Type B pancreatic cell (in vitro differentiated cells): Measurements from ENCODE around the gene TENM3. TPM values are rescaled to one million over a fixed set of nuclear protein-coding genes. Genes with fewer than 3 reads are reported as not detected.

Source experiments
- DNase-seq: peaks from one replicate; pipeline ENCODE4 v3.0.0; 2021; ENCODE audit warnings: mixed read lengths; ENCODE audit not compliant: unreplicated experiment; ENCODE audit errors: extremely low spot score
- H3K27ac Mint-ChIP-seq: 2 replicates; pipeline ENCODE4 v1.8.0; 2021; ENCODE audit warnings: mild to moderate bottlenecking, mixed read lengths
- H3K27me3 Mint-ChIP-seq: 2 replicates; pipeline ENCODE4 v1.8.0; 2021; ENCODE audit warnings: mixed read lengths
- H3K36me3 Mint-ChIP-seq: 2 replicates; pipeline ENCODE4 v1.8.0; 2021; ENCODE audit warnings: mixed read lengths
- H3K4me1 Mint-ChIP-seq: one replicate; pipeline ENCODE4 v1.8.0; 2021; ENCODE audit warnings: mixed read lengths; ENCODE audit not compliant: unreplicated experiment
- H3K4me3 Mint-ChIP-seq: 2 replicates; pipeline ENCODE4 v1.8.0; 2021; ENCODE audit warnings: mild to moderate bottlenecking, mixed read lengths
- H3K9me3 Mint-ChIP-seq: 2 replicates; pipeline ENCODE4 v1.8.0; 2021; ENCODE audit warnings: mixed read lengths
- total RNA-seq: library from RNA; stranded (reverse); gene quantifications from 2 replicates; pipeline ENCODE4 v1.2.1, GENCODE V29; 2021; ENCODE audit warnings: low replicate concordance
- TF ChIP-seq, protein P1 (sequence below): fragments of 200-600 bp; sonication (generic); conservative IDR thresholded peaks from 2 replicates; pipeline ENCODE4 v1.5.0; 2021; ENCODE audit warnings: antibody characterized with exemption, mild to moderate bottlenecking

Gene TENM3
- total RNA-seq, 1 donor from 2014 or later: 73.5 TPM

DNA sequence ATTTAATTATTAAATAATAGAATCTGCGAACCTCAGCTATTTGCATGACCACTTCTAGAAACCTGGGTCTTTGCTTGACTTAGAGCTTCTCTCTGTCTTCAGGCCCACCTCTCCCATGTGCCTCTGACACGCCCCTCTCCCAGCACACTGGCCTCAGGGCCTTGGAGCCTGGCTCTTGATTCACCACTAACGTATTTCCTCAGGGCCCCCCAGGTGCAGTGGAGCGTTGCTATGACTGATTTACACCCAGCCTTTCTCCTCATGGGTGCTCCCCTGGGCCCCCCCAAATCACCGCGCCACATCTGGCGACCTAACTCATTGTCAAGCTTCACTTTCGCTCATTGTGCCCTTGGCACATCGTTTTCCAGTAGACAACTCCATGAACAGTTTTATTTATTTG lies 37.9 kb upstream of the TENM3 start:
- H3K27ac Mint-ChIP-seq: no peak overlapping the region
- H3K36me3 Mint-ChIP-seq: peaks cover 14% of the 10 kb centered on the region
- TF ChIP-seq, protein P1, sequence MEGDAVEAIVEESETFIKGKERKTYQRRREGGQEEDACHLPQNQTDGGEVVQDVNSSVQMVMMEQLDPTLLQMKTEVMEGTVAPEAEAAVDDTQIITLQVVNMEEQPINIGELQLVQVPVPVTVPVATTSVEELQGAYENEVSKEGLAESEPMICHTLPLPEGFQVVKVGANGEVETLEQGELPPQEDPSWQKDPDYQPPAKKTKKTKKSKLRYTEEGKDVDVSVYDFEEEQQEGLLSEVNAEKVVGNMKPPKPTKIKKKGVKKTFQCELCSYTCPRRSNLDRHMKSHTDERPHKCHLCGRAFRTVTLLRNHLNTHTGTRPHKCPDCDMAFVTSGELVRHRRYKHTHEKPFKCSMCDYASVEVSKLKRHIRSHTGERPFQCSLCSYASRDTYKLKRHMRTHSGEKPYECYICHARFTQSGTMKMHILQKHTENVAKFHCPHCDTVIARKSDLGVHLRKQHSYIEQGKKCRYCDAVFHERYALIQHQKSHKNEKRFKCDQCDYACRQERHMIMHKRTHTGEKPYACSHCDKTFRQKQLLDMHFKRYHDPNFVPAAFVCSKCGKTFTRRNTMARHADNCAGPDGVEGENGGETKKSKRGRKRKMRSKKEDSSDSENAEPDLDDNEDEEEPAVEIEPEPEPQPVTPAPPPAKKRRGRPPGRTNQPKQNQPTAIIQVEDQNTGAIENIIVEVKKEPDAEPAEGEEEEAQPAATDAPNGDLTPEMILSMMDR: no peak
- peaks cover 34% of the 10 kb centered on the region for H3K4me1 Mint-ChIP-seq
- H3K27me3 Mint-ChIP-seq: peaks cover 3% of the 10 kb centered on the region
- no peak for DNase-seq
- H3K4me3 Mint-ChIP-seq: no peak overlapping the region
- no peaks in the 10 kb centered on the region for H3K9me3 Mint-ChIP-seq

DNA sequence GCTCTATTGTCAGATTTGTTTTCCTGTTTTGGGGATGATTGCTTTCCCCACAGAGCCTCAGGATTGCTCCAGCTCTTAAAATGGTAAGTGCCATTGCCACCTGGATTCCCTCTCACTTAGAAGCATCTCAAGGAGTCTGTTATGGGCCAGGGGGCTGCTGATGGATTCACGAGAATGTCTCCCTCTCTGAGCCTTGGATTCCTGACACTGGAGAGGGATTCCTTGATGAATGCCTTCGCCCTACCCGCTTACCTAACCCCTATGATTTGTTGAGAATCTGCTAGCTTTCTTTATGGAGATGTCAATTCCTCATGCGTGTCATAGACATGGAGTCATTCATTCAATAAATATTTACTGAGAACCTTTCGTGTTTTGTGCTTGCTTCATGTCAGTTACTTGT lies 36.9 kb upstream of the TENM3 start:
- Mint-ChIP-seq H3K27ac (no peak overlapping the region), H3K4me1 (peaks cover 32% of the 10 kb centered on the region), H3K4me3 (no peak overlapping the region), H3K27me3 (peaks cover 3% of the 10 kb centered on the region), H3K36me3 (peaks cover 13% of the 10 kb centered on the region), H3K9me3 (no peaks in the 10 kb centered on the region)
- TF ChIP-seq, protein P1: no peak
- no peak for DNase-seq

DNA sequence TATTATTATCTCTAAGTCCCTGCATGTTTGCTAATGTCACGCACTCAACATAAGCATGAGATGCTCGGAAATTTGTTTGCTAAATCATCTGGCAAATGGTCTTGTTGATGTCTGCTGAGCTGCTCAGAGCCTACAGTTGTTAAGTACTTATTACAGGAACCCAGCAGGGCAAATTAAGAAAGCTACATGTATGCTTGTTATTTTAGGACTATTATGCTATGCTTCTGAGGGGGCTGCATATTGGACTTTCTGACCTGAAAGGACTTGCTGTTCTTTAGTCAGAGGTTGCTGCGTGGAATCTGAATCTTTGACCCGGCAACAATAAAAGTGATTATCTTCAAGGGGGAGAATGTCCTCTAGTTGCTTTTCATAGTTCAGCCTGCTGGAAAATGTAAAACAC lies 36.3 kb upstream of the TENM3 start:
- DNase-seq: no peak
- peaks cover 3% of the 10 kb centered on the region for H3K27me3 Mint-ChIP-seq
- TF ChIP-seq, protein P1: no peak
- peaks cover 31% of the 10 kb centered on the region for H3K4me1 Mint-ChIP-seq
- H3K36me3 Mint-ChIP-seq: peaks cover 11% of the 10 kb centered on the region
- no peak overlapping the region for H3K4me3 Mint-ChIP-seq
- no peaks in the 10 kb centered on the region for H3K9me3 Mint-ChIP-seq
- no peak overlapping the region for H3K27ac Mint-ChIP-seq

DNA sequence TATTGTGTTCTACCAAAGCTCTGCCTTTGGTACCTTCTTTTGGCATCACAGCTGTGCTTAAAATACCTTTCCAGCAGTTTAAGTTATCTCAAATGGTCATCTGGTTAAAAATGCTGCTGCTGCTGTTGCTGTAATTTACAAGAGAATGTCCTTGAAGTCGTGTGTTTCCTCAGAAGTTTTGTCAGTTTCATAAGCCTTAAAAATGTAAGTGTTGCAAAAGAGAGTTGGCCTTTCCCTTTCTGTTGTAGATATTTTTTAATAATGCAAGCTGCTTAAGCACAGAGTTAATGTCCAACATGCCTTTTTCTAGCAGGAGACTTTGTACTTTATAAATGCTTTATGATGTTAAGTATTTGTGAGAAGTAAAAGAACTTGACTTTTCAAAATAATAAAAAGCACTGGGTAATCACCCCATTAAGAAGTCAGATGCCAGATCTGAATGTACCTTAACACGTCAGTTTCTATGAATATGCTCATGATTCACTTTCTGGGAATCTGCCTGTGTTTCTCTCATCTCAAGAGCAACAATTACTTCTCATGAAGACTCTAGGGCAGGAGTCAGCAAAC lies 35.3 kb upstream of the TENM3 start:
- H3K4me1 Mint-ChIP-seq: peaks cover 41% of the 10 kb centered on the region
- peak overlapping the region; percentile 77 for H3K27ac Mint-ChIP-seq
- no peak for DNase-seq
- no peaks in the 10 kb centered on the region for H3K9me3 Mint-ChIP-seq
- peak overlapping the region; percentile 2 for H3K4me3 Mint-ChIP-seq
- peaks cover 3% of the 10 kb centered on the region for H3K27me3 Mint-ChIP-seq
- TF ChIP-seq, protein P1: no peak
- peaks cover 11% of the 10 kb centered on the region for H3K36me3 Mint-ChIP-seq

DNA sequence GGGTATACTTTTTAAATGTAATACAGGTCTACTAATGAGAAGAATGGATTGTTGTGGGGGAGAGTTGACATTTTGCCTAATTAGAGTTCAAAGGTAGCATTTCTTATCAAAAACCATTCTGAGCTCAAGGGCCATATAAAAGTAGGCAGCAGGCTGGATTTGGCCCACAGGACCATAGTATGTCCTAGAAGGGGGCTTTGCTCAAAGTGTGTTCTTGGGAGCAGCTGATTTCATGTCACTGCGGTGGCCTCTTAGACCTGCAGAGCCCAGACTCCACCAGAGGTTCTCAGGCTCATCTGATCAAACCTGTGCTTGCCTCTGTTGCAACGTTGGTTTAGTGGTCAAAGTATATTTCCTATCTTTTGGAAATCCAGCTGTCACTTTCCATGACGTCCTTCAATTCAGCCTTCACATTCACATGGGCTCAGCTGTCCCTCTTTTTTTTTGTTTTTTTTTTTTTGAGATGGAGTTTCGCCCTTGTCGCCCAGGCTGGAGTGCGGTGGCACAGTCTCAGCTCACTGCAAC lies 34.6 kb upstream of the TENM3 start:
- Mint-ChIP-seq H3K36me3 (peaks cover 9% of the 10 kb centered on the region), H3K4me3 (no peak overlapping the region), H3K27ac (peak overlapping the region; percentile 77), H3K4me1 (peaks cover 43% of the 10 kb centered on the region), H3K9me3 (no peaks in the 10 kb centered on the region), H3K27me3 (peaks cover 3% of the 10 kb centered on the region)
- TF ChIP-seq, protein P1: no peak
- no peak for DNase-seq
